Stimulated activated CD8-positive, alpha-beta memory T cell treated with anti-CD3 and anti-CD28 coated beads, Interleukin-12 subunit alpha, Interleukin-12 subunit beta, amount 100 ng/mL, for 24 hours (primary cell): ENCODE data around the gene MFSD12.
"Not testable (repeated sequence)": the region's sequence is repeated elsewhere in the genome, so short reads cannot be mapped to it uniquely, and the experiment has no call there.

Experiments
- DNase-seq: peaks from one replicate; pipeline ENCODE4 v3.0.0-alpha.2; 2020; ENCODE audit errors: extremely low read depth

MFSD12 gene

GRCh38 chr19:3522421-3523360, 34.7 kb downstream of the MFSD12 start:
- DNase-seq: no peak

- no peak for DNase-seq
Measured at GRCh38 chr19:3521104-3521445, 36.3 kb downstream of the MFSD12 start.

GRCh38 chr19:3520166-3521103, 37.0 kb downstream of the MFSD12 start:
- no peak for DNase-seq

GRCh38 chr19:3519126-3519525, 38.3 kb downstream of the MFSD12 start:
- no peak for DNase-seq

GRCh38 chr19:3518659-3519058, 38.7 kb downstream of the MFSD12 start:
- DNase-seq: no peak

GRCh38 chr19:3518255-3518654, 39.1 kb downstream of the MFSD12 start:
- DNase-seq: no peak

- DNase-seq: no peak
Measured at GRCh38 chr19:3517638-3518037, 39.7 kb downstream of the MFSD12 start.

- no peak for DNase-seq
Measured at GRCh38 chr19:3516675-3517207, 40.6 kb downstream of the MFSD12 start.

- no peak for DNase-seq
Measured at GRCh38 chr19:3515891-3516422, 41.4 kb downstream of the MFSD12 start.

- no peak for DNase-seq
Measured at GRCh38 chr19:3514930-3515329, 42.5 kb downstream of the MFSD12 start.

- DNase-seq: no peak
Measured at GRCh38 chr19:3513229-3514140, 43.9 kb downstream of the MFSD12 start.

GRCh38 chr19:3512562-3513228, 44.7 kb downstream of the MFSD12 start:
- DNase-seq: no peak

GRCh38 chr19:3511506-3512251, 45.7 kb downstream of the MFSD12 start:
- DNase-seq: no peak

- DNase-seq: no peak
Measured at GRCh38 chr19:3510727-3511126, 46.7 kb downstream of the MFSD12 start.

GRCh38 chr19:3509566-3509989, 47.8 kb downstream of the MFSD12 start:
- DNase-seq: no peak

- DNase-seq: no peak
Measured at GRCh38 chr19:3508771-3509535, 48.4 kb downstream of the MFSD12 start.

- not testable (repeated sequence) for DNase-seq
Measured at GRCh38 chr19:3508121-3508661, 49.2 kb downstream of the MFSD12 start.

GRCh38 chr19:3507371-3508120, 49.8 kb downstream of the MFSD12 start:
- no peak for DNase-seq
